PFSK-1 (cell line): Measurements from ENCODE around the gene GTF2H1.

Source experiments
- POLR2AphosphoS5 ChIP-seq: IDR thresholded peaks from 2 replicates; pipeline ENCODE4 v1.6.1; 2012; ENCODE audit warnings: low read depth, mild to moderate bottlenecking, control low read depth, low read length, moderate library complexity
- TAF1 ChIP-seq: IDR thresholded peaks from 2 replicates; pipeline ENCODE4 v1.6.1; 2012; ENCODE audit warnings: low read length, control low read depth, borderline replicate concordance; ENCODE audit not compliant: insufficient read depth

DNA sequence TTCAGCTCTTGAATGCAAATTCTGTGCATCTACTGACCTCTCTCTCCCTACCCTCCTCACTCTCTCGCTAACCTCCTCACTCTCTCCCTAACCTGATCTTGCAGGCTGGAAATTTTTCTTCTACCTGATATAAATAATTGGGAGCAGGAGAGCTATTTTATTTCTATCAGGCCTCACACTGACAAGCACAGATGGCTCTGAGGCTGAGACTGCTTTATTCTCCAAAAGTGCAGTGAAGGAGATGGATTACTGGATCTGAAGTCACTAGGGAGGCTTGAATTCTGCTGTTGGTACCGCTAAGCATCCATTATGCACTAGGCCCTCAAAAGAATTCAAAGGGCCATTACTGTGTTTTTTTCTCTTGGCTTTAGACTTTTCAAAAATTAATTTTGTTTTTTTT is 52.6 kb downstream of the GTF2H1 start:
- TF ChIP-seq TAF1 (no peak), POLR2AphosphoS5 (no peak)
